ENCODE measurements around the gene ACOT11.
"Not testable (repeated sequence)": the region's sequence is repeated elsewhere in the genome, so short reads cannot be mapped to it uniquely, and the experiment has no call there.

Gene ACOT11

DNA sequence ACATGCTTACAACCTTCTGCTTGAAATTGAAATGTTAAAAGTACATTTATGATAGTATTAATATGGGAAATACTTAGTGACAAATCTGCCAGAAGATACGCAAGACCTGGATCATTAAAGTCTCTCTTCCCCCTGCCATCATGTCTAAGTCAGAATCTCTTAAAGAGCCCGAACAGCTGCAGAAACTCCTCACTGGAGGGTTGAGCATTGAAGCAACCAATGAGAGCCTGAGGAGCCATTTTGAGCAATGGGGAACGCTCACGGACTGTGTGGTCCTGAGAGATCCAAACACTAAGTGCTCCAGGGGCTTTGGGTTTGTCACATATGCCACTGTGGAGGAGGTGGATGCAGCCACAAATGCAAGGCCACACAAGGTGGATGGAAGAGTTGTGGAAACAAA lies 11.4 kb upstream of the ACOT11 start:
- in situ Hi-C loops (cut with HindIII; ENCODE audit: low sequenced_read_pairs): not testable (repeated sequence)

DNA sequence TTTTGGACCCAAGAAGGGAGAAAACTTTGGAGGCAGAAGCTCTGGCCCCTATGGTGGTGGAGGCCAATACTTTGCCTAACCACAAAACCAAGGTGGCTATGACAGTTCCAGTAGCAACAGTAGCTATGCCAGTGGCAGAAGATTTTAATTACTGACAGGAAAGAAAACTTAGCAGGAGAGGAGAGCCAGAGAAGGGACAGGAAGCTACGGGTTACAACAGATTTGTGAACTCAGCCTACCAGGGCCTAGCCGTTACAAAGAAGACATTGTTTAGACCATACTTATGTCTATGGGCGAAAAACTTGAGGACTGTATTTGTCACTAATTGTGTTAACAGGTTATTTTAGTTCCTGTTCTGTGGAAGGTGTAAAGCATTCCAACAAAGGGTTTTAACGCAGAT lies 10.4 kb upstream of the ACOT11 start:
- in situ Hi-C loops (cut with HindIII; ENCODE audit: low sequenced_read_pairs): no loop called here

DNA sequence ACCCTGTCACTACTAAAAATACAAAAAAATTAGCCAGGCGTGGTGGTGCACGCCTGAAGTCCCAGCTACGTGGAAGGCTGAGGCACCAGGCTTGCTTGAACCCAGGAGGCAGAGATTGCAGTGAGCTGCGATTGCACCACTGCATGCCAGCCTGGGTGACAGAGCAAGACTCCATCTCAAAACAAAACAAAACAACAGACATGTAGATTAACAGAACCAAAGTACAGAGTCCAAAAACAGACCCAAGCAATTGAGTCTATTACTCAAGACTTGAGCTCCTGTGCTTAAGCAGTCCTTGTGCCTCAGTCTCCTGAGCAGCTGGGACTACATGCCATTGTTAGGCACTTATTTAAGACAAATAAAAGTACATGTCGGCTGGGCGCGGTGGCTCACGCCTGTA lies 9.5 kb upstream of the ACOT11 start:
- in situ Hi-C loops (cut with HindIII; ENCODE audit: low sequenced_read_pairs): no loop called here

DNA sequence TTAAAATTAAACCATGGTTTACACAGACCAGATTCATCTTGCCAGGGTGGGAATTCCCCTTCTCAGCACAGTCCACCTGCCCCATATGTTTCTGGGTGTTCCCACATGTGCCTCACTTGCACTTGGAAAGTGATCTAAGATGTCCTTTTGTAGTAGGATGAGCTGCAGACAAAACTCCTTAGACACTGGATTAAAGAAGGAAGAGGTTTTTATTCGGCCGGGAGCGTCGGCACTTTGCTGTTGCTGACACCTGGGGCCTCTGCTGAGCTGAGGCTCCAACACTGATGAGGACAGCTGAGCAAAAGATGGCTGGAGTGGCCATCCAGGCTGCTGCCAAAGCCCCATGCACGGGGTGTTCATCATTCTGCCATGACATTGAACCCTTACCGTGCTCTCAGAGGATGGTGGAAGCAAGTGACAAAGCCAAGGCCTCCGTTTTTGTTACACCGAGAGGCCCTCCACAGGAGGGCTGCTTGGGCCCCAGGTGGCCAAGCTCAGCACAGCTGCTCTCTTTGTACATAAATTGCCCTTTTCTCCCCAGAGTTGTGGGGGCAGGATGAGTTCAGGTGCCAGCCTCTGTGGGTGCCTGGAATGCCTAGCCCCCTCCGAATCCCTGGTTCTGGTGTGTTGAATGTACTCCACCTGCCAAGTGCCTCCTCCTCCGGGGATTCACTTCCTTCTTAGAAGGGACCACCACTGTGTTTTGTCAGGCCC lies 7.3 kb upstream of the ACOT11 start:
- in situ Hi-C loops (cut with HindIII; ENCODE audit: low sequenced_read_pairs): no loop called here

GRCh38 chr1:54542120-54542961 lies 5.7 kb upstream of the ACOT11 start:
- in situ Hi-C loops (cut with HindIII; ENCODE audit: low sequenced_read_pairs): no loop called here

GRCh38 chr1:54542962-54543539 lies 5.0 kb upstream of the ACOT11 start:
- in situ Hi-C loops (cut with HindIII; ENCODE audit: low sequenced_read_pairs): no loop called here

DNA sequence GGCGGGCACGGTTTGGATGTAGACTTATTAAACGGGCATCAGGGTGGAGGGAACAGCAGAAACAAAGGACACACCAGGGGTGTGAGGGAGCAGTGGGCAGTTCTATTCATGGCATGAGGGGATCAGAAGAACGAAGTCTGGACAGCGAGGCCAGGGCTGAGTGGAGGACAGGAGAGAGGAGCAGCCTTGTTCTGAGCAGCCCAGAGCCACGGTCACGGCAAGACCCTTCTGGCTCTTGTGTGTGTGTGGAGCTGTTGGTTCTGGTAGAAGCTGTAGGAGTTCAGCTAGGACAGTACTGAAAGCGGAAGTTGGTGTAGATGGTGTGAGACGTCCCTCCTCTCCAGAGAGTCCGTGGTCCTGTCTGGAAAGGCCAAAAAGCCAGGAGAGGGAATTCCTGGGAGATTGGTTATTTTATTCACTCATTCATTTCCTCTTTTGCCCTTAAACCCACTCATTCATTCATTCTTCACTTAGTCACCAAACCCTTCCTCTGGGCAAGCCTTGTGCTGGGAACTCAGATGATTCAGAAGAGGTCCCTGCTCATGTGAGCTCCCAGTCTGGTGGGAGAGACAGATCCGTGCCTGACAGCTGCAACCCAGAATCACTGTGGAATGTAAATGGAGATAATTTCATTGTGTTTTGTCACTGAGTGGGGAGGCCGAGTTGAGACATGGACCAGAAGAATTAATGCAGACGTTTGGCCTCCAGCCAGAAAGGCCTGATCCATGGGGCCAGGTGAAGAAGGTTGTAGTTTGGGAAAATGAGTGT lies 4.1 kb upstream of the ACOT11 start:
- in situ Hi-C loops (cut with HindIII; ENCODE audit: low sequenced_read_pairs): no loop called here

DNA sequence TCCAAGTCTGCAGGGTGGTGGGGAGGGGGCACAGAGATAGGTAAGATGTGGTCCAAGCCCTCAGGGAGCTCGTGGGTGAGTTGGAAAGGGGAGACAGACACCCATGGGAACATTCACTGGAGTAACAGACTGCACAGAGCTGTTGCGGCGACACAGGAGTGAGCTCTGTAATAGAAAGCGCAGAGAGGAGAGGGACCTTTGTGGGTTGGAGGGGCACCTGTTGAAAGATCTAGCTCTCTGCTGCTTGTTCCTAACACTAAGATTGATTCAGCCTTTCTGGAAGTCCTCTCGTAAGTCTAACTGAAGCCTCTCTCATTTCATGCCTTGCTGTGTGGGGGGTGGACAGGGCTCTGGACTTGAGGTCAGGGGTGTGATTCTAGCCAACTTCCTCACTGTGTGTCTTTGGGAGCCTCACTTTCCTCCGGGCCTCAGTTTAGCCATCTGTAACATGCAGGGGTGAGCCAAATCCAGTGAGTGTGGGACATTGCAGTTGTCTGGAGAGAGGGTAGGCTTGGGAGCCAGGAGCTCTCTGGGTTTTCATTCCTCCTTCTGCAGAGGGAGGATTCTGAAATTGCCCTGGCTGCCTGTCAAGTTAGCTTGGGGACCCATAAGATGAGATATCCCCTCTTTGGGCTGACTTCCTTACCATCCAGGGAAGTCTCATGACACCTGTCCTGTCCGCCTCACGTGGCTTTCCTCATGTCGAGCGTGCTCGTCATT lies 2.0 kb upstream of the ACOT11 start:
- in situ Hi-C loops (cut with HindIII; ENCODE audit: low sequenced_read_pairs): no loop called here

- in situ Hi-C loops (cut with HindIII; ENCODE audit: low sequenced_read_pairs): no loop called here
Measured at GRCh38 chr1:54546651-54547401, 1.2 kb upstream of the ACOT11 start.

DNA sequence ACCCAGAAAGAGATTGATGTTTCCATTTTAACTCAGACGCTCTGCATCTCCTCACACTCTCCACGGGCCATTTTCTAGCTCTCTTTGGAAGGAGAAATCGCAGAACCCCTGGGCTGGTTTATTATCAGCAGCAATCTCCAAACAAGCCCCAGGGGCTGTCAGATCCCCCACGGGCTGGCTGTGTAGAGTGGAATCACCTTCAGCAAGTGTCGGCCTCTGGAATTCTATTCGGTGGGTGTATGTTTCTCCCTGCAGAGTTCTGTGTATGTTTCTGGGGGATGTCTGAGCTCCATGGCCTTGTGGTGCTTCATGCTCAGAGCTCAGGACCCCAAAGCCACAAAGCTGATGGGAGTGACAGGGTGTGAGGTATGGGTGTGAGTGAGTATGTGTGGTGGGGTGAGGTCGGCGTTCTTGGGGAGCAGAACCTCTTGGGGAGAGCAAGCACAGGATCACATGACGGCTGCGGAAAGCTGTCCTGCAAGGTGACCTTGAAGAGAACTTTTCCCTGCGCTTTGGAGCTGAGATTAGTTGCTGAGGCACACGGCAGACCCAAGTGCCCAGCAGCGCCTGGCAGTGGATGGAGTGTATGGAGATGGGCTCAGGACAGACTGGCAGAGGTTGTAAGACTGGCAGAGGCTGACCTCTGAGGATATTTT lies 489 bp downstream of the ACOT11 start:
- in situ Hi-C loops (cut with HindIII; ENCODE audit: low sequenced_read_pairs): no loop called here

DNA sequence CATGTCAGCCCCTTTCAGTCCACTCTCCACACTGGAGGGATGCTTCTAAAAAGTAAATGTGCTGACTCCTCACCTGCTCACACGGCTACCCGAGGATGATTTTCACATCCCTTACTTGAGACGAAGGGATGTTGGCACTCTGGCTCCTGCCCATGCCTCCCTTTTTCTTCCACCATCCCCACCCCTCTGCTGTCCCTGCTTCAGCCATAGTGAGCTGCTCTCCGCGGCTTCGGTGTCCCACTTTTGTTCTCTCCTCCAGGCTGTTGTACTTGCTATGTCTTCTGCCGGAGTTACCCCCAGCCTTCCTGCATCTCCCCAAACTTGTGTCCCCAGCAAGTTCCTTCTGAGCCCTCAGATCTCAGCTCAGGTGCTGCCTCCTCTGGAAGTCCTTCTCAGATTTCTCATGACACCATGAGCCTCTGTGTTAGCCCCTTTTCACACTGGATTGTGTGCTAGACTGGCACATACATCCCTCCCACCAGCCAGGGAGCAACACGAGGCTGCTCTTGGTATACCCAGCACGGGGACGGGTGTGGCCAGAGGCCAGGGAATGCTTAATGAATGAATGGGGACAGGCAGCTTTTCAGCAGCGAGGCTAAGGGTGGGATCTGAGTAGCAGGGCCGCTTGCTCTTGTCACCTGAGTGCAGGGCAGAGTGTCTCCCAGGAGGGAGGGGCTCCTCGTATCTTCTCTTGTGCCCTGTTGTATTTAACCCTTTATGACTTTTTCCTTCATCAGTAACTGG lies 1.3 kb downstream of the ACOT11 start:
- in situ Hi-C loops (cut with HindIII; ENCODE audit: low sequenced_read_pairs): no loop called here

- in situ Hi-C loops (cut with HindIII; ENCODE audit: low sequenced_read_pairs): no loop called here
Measured at GRCh38 chr1:54551891-54552290, 3.9 kb downstream of the ACOT11 start.

DNA sequence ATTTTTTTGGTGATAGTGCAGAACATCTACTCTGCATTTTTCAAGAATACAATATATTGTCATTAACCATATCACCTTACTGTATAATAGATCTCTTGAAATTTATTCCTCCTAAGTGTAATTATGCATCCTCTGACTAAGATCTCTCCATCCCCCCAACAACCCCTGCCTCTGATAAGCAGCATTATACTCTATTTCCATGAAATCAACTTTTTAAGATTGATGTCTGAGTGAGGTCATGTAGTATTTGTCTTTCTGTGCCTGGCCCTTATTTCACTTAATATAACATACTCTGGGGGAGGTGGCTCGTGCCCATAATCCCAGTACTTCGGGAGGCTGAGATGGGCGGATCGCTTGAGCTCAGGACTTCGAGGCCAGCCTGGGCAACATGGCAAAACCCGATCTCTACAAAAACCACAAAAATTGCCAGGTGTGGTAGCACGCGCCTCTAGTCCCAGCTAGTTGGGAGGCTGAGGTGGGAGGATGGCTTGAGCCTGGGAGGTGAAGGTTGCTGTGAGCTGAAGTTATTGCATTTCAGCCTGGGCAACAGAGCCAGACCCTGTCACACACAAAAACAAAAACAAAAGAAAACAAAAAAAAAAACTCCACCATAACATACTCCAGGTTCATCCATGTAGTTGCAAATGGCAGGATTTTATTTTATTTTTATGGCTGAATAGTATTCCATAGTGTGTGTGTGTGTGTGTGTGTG lies 5.7 kb downstream of the ACOT11 start:
- in situ Hi-C loops (cut with HindIII; ENCODE audit: low sequenced_read_pairs): no loop called here

DNA sequence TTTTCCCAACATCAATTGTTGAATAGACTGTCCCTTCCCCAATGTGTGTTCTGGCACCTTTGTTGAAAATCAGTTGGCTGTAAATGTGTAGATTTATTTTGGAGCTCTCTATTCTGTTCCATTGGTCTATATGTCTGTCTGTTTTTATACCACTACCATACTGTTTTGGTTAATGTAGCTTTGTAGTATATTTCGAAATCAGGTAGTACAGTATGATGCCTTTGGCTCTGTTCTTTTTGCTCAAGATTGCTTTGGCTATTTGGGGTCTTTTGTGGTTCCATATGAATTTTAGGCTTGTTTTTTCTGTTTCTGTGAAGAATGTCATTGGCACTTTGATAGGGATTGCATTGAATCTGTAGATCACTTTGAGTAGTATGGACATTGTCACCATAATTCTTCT lies 8.1 kb downstream of the ACOT11 start:
- in situ Hi-C loops (cut with HindIII; ENCODE audit: low sequenced_read_pairs): no loop called here

DNA sequence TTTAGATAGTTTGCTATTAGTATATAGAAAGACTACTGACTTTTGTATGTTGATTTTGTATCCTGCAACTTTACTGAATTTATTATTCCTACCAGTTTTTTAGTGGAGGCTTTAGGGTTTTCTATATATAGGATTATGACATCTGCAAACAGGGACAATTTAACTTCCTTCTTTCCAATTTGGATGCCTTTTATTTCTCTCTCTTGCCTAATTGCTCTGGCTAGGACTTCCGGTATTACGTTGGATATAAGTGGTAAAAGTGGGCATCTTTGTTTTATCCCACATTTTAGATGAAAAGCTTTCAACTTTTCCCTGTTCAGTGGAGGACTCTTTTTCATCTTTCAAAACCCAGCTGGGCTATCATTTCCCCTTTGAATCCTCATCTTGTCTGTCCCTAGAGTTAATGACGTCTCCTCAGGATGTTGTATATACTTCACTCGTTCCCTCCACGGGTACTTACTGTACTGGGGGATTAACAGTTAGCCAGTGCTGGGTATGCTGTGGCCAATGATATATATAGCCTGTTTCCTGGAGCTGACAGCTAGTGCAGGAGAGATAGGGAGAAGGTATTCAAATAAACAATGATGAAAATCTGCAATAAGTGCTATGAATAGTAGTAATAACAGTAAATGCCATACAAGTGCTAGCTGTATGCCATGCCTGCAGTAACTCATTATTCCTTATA lies 9.8 kb downstream of the ACOT11 start:
- in situ Hi-C loops (cut with HindIII; ENCODE audit: low sequenced_read_pairs): no loop called here

DNA sequence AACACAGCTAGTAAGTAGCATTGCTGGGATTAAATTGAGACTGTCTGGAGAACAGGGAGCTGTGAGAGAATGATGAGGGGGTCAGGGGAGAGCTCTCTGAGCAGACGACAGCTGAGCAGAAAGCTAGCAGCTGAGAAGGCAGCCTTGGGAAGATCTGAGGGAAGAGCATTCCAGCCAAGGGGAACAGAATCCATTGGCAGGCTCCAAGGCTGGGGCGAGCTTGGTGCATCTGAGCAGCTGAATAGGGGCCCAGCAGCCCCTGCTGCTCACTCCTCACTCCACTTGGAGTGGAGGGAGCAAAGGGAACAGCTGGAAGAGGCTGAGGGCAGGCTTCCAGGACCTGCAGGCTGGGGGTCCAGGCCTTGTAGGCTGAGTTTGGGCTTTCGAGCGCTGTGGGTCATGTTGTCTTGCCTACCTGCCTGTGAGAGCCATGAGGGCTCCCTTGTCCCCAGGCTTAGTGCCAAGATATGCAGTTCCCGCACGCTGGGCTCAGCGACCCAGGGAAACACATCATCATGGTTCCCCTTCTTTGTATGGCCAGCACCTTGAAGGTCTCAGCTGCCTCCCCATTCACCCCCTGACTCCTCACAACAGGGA lies 10.5 kb downstream of the ACOT11 start:
- in situ Hi-C loops (cut with HindIII; ENCODE audit: low sequenced_read_pairs): no loop called here

DNA sequence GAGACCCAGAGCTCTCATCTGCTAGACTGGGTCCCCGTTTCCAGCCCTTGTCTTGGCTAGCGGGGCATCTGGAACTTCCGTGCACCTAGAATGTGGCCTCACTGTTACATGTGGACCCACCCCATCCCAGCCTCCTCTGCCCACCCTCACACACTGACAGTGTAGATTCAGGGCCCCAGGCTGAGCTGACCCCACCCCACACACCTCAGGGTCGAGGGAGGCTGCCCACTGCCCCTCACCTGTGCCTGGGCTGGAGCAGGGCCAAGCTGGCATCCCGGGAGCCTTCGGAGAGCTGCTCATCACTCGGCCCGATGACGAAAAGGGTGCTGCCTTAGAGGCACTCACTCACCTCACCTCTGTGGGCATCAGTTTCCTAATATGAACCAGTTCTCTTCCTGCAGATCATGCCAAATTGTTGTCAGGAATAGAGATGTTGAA lies 11.1 kb downstream of the ACOT11 start:
- in situ Hi-C loops (cut with HindIII; ENCODE audit: low sequenced_read_pairs): no loop called here

Measured in endothelial cell of hepatic sinusoid (primary cell).